Ascending aorta (tissue), 2 donors: Measurements from ENCODE around the gene DYSF. TPM values are rescaled to one million over a fixed set of nuclear protein-coding genes. Genes with fewer than 3 reads are reported as not detected.

Source experiments
- DNase-seq, 2 donors: peaks; one replicate each; pipeline ENCODE4 v3.0.0-alpha.2; 2019; ENCODE audit warnings: low spot score in 2 of 2
- H3K27ac ChIP-seq, 2 donors: fragments of 200-600 bp; sonication (generic); one replicate each; pipeline ENCODE4 v1.5.1; 2016 to 2017; ENCODE audit warnings: mild to moderate bottlenecking in 1 of 2
- H3K27me3 ChIP-seq: fragments of 200-600 bp; sonication (generic); one replicate; pipeline ENCODE4 v1.5.1; 2017
- H3K36me3 ChIP-seq, 2 donors: fragments of 200-600 bp; sonication (generic); one replicate each; pipeline ENCODE4 v1.5.1; 2016
- H3K4me1 ChIP-seq, 2 donors: fragments of 200-600 bp; sonication (generic); one replicate each; pipeline ENCODE4 v1.5.1; 2016 to 2017; ENCODE audit warnings: mild to moderate bottlenecking in 1 of 2
- H3K4me3 ChIP-seq, 2 donors: fragments of 200-600 bp; sonication (generic); one replicate each; pipeline ENCODE4 v1.5.1; 2016 to 2017; ENCODE audit warnings: mild to moderate bottlenecking in 1 of 2
- H3K9me3 ChIP-seq, 2 donors: fragments of 200-600 bp; sonication (generic); one replicate each; pipeline ENCODE4 v1.5.1; 2016
- intact Hi-C: fragments of 100-400 bp; cut with DNase I; formaldehyde crosslinking; loops from one replicate; pipeline ENCODE4 v1.15.1; 2023
- total RNA-seq: library from RNA; depleted of rRNA; stranded (reverse); fragments of >200 nt; gene quantifications from one replicate; pipeline ENCODE4 v1.1.0, GENCODE V29; 2016
- TF ChIP-seq, protein P1 (sequence below), 3 experiments: fragments of 200-600 bp in 2 of 3; fragments of 450-650 bp in 1 of 3; sonication (generic) in 2 of 3; IDR thresholded peaks; one replicate each; pipeline ENCODE4 v1.5.1; 2016 to 2019; ENCODE audit warnings: antibody characterized with exemption in 3 of 3, mild to moderate bottlenecking in 1 of 3, moderate library complexity in 1 of 3

DYSF gene
- total RNA-seq, 1 donor from 2014 or later = 58.3 TPM

DNA sequence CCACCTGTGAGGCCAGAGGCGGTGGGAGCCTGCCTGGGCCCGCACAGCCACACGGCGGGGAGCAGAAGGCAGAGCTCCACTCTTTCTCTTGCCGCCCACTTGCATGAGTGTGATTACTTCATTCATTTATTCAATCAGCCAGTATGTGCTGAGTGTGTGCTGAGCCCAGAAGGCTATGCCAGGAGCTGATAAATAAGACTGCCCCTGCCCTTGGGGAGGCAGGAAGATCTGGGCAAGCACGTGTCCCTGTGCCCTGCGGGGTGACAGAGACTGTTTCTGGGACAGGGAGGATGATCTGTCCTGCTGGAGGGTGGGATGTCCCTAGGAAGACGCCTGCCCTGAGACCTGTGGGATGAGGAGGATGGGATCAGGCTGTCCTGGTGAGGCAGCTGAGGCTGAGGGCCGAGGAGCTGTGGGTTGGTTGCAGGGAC is 250.8 kb downstream of the DYSF start:
- TF ChIP-seq, protein P1, sequence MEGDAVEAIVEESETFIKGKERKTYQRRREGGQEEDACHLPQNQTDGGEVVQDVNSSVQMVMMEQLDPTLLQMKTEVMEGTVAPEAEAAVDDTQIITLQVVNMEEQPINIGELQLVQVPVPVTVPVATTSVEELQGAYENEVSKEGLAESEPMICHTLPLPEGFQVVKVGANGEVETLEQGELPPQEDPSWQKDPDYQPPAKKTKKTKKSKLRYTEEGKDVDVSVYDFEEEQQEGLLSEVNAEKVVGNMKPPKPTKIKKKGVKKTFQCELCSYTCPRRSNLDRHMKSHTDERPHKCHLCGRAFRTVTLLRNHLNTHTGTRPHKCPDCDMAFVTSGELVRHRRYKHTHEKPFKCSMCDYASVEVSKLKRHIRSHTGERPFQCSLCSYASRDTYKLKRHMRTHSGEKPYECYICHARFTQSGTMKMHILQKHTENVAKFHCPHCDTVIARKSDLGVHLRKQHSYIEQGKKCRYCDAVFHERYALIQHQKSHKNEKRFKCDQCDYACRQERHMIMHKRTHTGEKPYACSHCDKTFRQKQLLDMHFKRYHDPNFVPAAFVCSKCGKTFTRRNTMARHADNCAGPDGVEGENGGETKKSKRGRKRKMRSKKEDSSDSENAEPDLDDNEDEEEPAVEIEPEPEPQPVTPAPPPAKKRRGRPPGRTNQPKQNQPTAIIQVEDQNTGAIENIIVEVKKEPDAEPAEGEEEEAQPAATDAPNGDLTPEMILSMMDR (IDR thresholded peaks at IDR 0.05) = no peak
- intact Hi-C loops = loop anchor here (5.0 kb wide), 2 partner anchors 57 to 438 kb away; no protein-coding TSS in a partner anchor
- no peak overlapping the region for H3K4me3 ChIP-seq
- no peaks in the 10 kb centered on the region for H3K9me3 ChIP-seq
- DNase-seq = no peak
- H3K36me3 ChIP-seq = no peaks in the 10 kb centered on the region
- peaks cover 7 to 63% of the 10 kb centered on the region in 2 donors for H3K4me1 ChIP-seq
- no peaks in the 10 kb centered on the region for H3K27me3 ChIP-seq
- H3K27ac ChIP-seq = no peak overlapping the region

DNA sequence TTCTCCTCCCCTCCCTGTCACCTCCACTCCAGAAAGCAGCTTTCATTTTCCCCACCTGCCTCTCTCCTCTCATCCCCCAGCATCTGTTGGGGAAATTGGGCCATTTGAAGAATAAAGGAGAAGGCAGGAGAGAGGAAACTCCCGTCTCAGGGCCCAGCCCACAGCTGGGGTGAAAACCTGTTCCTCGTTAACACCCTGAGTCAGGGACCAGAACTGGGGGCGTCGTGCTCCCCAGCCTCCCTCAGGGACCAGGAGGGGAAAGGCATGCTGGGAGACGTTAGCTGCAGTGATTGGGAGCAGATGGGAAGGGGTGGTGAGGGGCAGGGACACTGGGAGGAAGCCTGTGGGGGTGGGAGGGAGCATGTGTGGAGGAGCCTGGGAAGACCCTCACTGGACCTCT is 251.3 kb downstream of the DYSF start:
- intact Hi-C loops = loop anchor here (5.0 kb wide), 2 partner anchors 57 to 438 kb away; no protein-coding TSS in a partner anchor
- H3K4me1 ChIP-seq = peaks cover 7 to 62% of the 10 kb centered on the region in 2 donors
- no peak overlapping the region for H3K4me3 ChIP-seq
- no peak overlapping the region for H3K27ac ChIP-seq
- H3K9me3 ChIP-seq = no peaks in the 10 kb centered on the region
- TF ChIP-seq, protein P1 (IDR thresholded peaks at IDR 0.05) = no peak
- DNase-seq = no peak
- no peaks in the 10 kb centered on the region for H3K36me3 ChIP-seq
- H3K27me3 ChIP-seq = no peaks in the 10 kb centered on the region

DNA sequence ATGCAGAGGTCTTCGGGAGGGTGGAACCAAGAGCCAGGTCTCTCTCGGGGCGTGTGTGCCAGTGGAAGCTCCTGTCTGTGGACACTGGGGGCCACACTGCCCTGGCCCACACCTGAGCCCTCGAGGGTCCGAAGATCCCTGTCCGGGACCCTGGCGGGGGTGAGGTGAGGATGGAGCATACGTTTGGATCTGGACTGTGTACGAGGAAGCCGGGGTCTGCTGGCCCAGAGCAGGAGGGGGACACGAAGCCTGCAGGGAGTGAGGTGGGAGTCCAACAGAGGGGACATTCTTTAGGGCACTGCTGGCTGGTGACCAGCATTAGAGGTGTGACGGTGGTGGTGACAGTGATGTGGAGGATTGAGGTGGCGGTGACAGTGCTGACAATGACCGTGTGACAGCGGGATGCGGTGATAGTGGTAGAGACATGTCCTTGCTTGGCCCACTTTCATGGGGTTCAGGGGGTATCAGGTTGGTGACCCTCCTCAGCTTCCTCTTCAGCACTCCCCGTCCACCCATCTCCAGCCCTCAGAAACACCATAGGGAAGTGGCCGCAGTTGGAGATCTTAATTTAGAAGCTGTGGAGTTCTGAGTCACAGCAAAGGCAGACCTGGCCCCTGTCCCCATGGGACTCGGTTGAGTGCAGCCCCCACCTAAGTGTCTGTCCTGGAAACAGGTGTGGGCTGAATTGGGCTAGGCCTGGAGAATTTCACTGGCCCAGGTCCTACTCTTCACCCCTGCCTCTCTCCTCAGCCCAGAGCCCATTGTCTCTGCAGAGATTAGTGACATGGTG is 252.0 kb downstream of the DYSF start:
- no peak overlapping the region for H3K27ac ChIP-seq
- TF ChIP-seq, protein P1 (IDR thresholded peaks at IDR 0.05) = no peak
- intact Hi-C loops = no loop called here
- no peak overlapping the region for H3K4me3 ChIP-seq
- peaks cover 7 to 57% of the 10 kb centered on the region in 2 donors for H3K4me1 ChIP-seq
- H3K27me3 ChIP-seq = no peaks in the 10 kb centered on the region
- DNase-seq = no peak
- H3K9me3 ChIP-seq = no peaks in the 10 kb centered on the region
- no peaks in the 10 kb centered on the region for H3K36me3 ChIP-seq

DNA sequence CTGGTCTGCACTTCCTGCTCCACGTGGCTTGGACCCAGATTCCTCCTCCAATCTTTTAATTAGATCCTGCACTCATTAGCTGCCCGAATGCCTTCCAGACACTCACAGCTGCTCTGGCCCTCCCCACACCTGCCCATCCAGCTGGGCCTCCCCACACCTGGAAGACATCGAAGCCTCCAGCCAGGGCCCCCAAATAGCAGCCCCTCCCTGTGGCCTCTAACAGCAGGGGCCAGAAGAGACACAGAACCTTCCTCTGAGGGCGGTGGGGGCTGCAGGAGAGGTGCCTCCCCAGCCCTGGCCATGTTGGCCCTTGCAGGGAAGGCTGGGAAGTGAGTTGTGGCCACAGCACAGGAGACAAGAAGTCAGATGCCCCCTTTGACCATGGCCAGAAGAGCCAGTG is 252.8 kb downstream of the DYSF start:
- no peak for DNase-seq
- intact Hi-C loops = no loop called here
- H3K4me3 ChIP-seq = no peak overlapping the region
- no peaks in the 10 kb centered on the region for H3K9me3 ChIP-seq
- TF ChIP-seq, protein P1 (IDR thresholded peaks at IDR 0.05) = no peak
- H3K27me3 ChIP-seq = no peaks in the 10 kb centered on the region
- H3K36me3 ChIP-seq = no peaks in the 10 kb centered on the region
- H3K4me1 ChIP-seq = peaks cover 10 to 58% of the 10 kb centered on the region in 2 donors
- H3K27ac ChIP-seq = no peak overlapping the region

DNA sequence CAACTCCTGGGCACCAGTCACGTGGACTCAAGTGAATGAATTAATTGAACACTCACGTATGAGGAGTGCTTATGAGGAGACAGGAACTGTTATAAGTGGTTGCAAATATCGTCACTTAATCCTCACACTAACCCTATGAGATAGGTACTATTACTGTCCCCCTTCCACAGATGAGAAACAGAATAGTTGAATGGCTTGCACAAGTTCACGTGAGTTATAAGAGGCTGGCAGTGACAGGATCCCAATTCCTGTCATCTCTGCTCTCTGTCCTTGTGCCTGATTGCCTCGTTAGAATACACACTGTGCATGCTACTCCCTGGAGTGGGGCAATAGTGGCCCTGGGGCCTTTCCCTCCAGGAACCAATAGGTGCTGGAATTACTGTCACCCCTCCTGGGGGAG is 253.5 kb downstream of the DYSF start:
- Histone ChIP-seq H3K9me3 (no peaks in the 10 kb centered on the region), H3K4me1 (peaks cover 10 to 55% of the 10 kb centered on the region in 2 donors), H3K36me3 (no peaks in the 10 kb centered on the region), H3K27ac (no peak overlapping the region), H3K4me3 (no peak overlapping the region), H3K27me3 (no peaks in the 10 kb centered on the region)
- DNase-seq = no peak
- TF ChIP-seq, protein P1 (IDR thresholded peaks at IDR 0.05) = no peak
- intact Hi-C loops = no loop called here
